K562 (cell line): Measurements from ENCODE around the gene ILDR1. TPM values are rescaled to one million over a fixed set of nuclear protein-coding genes. Genes with fewer than 3 reads are reported as not detected.

ENCODE experiments used
- ATAC-seq: fragments of 200-7000 bp; cut with Tn5 transposase; 3 replicates; pipeline ENCODE4 v1.9.1; 2020; ENCODE audit warnings: moderate library complexity
- Bru-seq: library from RNA; stranded (reverse); fragments of 400-500 nt; gene quantifications from one replicate; lab custom pipeline; 2021; lab: Mats Ljungman, UMichigan
- BruChase-seq, 2 experiments: library from RNA; stranded (reverse); fragments of 400-500 nt; gene quantifications; one replicate each; lab custom pipeline; 2021; lab: Mats Ljungman, UMichigan
- BruUV-seq: library from RNA; stranded (reverse); fragments of 400-500 nt; replicated peaks from 2 replicates; lab custom pipeline; 2021; lab: Mats Ljungman, UMichigan
- CTCF ChIA-PET: fragments of 300-600 bp; formaldehyde crosslinking; extraction: SDS; loops from one replicate; lab custom pipeline; 2021; ENCODE audit warnings: low intra/inter-chr PET ratio; lab: Yijun Ruan, JAX
- POLR2A ChIA-PET: fragments of 300-600, 350-650 bp; sonication (Branson Sonifier 250); formaldehyde crosslinking; extraction: SDS; loops from one replicate; lab custom pipeline; 2021; ENCODE audit warnings: antibody characterized with exemption, inconsistent platforms; lab: Yijun Ruan, JAX
- DNase-seq, 4 experiments: peaks; one replicate each; pipeline versions ENCODE4 v3.0.0 to v3.0.0-alpha.2; 2011 to 2018; ENCODE audit warnings: low spot score in 3 of 4, mixed read lengths in 3 of 4; ENCODE audit errors: extremely low read depth in 1 of 4
- FAIRE-seq: peaks from 2 replicates; lab custom pipeline; 2011; peaks lifted over from hg19 to GRCh38; lab: Jason Lieb, UNC
- H2AFZ ChIP-seq: 2 replicates; pipeline ENCODE4 v1.6.0; 2011; ENCODE audit warnings: low read depth, low read length, control low read depth, inconsistent platforms
- H3K27ac ChIP-seq: fragments of 200-600 bp; 3 replicates; pipeline ENCODE4 v1.8.0; 2011; ENCODE audit warnings: low read depth, mild to moderate bottlenecking, control low read depth, inconsistent platforms, low read length, moderate library complexity, mixed read lengths; ENCODE audit errors: extremely low read depth
- H3K27me3 ChIP-seq, 2 experiments: fragments of 300-600 bp in 1 of 2; 2 replicates in 1 of 2; 3 replicates in 1 of 2; pipeline versions ENCODE4 v1.6.0 to v1.8.0; 2011; ENCODE audit warnings: inconsistent platforms in 2 of 2, low read length in 2 of 2, mild to moderate bottlenecking in 1 of 2, mixed read lengths in 1 of 2, moderate library complexity in 1 of 2; ENCODE audit not compliant: control insufficient read depth in 2 of 2, insufficient read depth in 2 of 2
- H3K36me3 ChIP-seq: fragments of 300-600 bp; 3 replicates; pipeline ENCODE4 v1.8.0; 2011; ENCODE audit warnings: mild to moderate bottlenecking, low read length, inconsistent platforms; ENCODE audit not compliant: control insufficient read depth, insufficient read depth
- H3K4me1 ChIP-seq, 2 experiments: fragments of 200-600 bp in 1 of 2; replicated peaks in 1 of 2; 2 replicates in 1 of 2; 3 replicates in 1 of 2; pipeline versions ENCODE4 v1.5.1 to v1.8.0; 2011; ENCODE audit warnings: inconsistent platforms in 2 of 2, low read length in 2 of 2, mild to moderate bottlenecking in 1 of 2, mixed read lengths in 1 of 2, moderate library complexity in 1 of 2; ENCODE audit not compliant: control insufficient read depth in 2 of 2, insufficient read depth in 2 of 2
- H3K4me2 ChIP-seq: 2 replicates; pipeline ENCODE4 v1.6.1; 2011; ENCODE audit warnings: low read length, control low read depth, inconsistent platforms, mixed read lengths; ENCODE audit not compliant: insufficient read depth
- H3K4me3 ChIP-seq: fragments of 200-600 bp; sonication (generic), shearing (Covaris generic); 2 replicates; pipeline ENCODE4 v1.5.1; 2016; ENCODE audit warnings: control low read depth, inconsistent platforms
- H3K79me2 ChIP-seq: fragments of 200-600 bp; 3 replicates; pipeline ENCODE4 v1.8.0; 2011; ENCODE audit warnings: low read length, inconsistent platforms; ENCODE audit not compliant: control insufficient read depth, insufficient read depth
- H3K9ac ChIP-seq, 2 experiments: 2 replicates each; pipeline versions ENCODE4 v1.6.0 to v1.6.1; 2011; ENCODE audit warnings: low read depth in 2 of 2, low read length in 2 of 2, control low read depth in 1 of 2, inconsistent platforms in 1 of 2, mild to moderate bottlenecking in 1 of 2, mixed read lengths in 1 of 2; ENCODE audit not compliant: insufficient read depth in 1 of 2
- H3K9me1 ChIP-seq: one replicate; pipeline ENCODE4 v1.6.0; 2011; ENCODE audit warnings: inconsistent platforms, mild to moderate bottlenecking, low read length, moderate library complexity; ENCODE audit not compliant: control insufficient read depth, insufficient read depth
- H3K9me3 ChIP-seq: replicated peaks from 2 replicates; pipeline ENCODE4 v1.5.1; 2011; ENCODE audit warnings: low read depth, low read length, inconsistent platforms; ENCODE audit not compliant: control insufficient read depth, insufficient read depth
- H4K20me1 ChIP-seq: replicated peaks from 2 replicates; pipeline ENCODE4 v1.6.1; 2011; ENCODE audit warnings: low read length, inconsistent platforms, mixed read lengths; ENCODE audit not compliant: control insufficient read depth, insufficient read depth
- CCNT2 ChIP-seq: IDR thresholded peaks from 2 replicates; pipeline ENCODE4 v1.6.1; 2011; ENCODE audit warnings: borderline replicate concordance, low read depth, mild to moderate bottlenecking, moderate library complexity, mixed read lengths, low read length; ENCODE audit not compliant: insufficient read length; ENCODE audit errors: extremely low read depth
- CREB3L1 ChIP-seq: fragments of 450-650 bp; IDR thresholded peaks from 2 replicates; pipeline ENCODE4 v1.6.1; 2014; ENCODE audit warnings: low read depth, mild to moderate bottlenecking, moderate library complexity, borderline replicate concordance
- DLX4 ChIP-seq: fragments of 250-450 bp; sonication (Bioruptor Pico); IDR thresholded peaks from 2 replicates; pipeline ENCODE4 v1.6.1; 2021; ENCODE audit warnings: mild to moderate bottlenecking
- HDGF ChIP-seq: fragments of 450-650 bp; IDR thresholded peaks from 2 replicates; pipeline ENCODE4 v1.6.1; 2016
- MAZ ChIP-seq, 2 experiments: fragments of 450-650 bp in 1 of 2; sonication (generic) in 1 of 2; formaldehyde crosslinking; IDR thresholded peaks in 1 of 2; conservative IDR thresholded peaks in 1 of 2; 2 replicates each; pipeline versions ENCODE4 v1.4.0 to v1.5.0; 2020; ENCODE audit warnings: mild to moderate bottlenecking in 1 of 2, missing genetic modification reagents in 1 of 2
- MLLT1 ChIP-seq, 2 experiments: fragments of 450-650 bp; IDR thresholded peaks; 2 replicates each; pipeline ENCODE4 v1.6.1; 2016
- PCBP2 ChIP-seq: fragments of 200-400 bp; formaldehyde crosslinking; IDR thresholded peaks from 2 replicates; pipeline ENCODE4 v1.6.1; 2018; ENCODE audit warnings: low read length, low read depth, mild to moderate bottlenecking, moderate library complexity; ENCODE audit not compliant: poor library complexity, severe bottlenecking
- PRPF4 ChIP-seq: fragments of 200-400 bp; formaldehyde crosslinking; IDR thresholded peaks from one replicate; pipeline ENCODE4 v1.6.1; 2017; ENCODE audit warnings: low read length, low read depth, mild to moderate bottlenecking; ENCODE audit not compliant: insufficient read depth, poor library complexity, severe bottlenecking
- RBFOX2 ChIP-seq: fragments of 200-400 bp; formaldehyde crosslinking; IDR thresholded peaks from 2 replicates; pipeline ENCODE4 v1.6.1; 2017; ENCODE audit warnings: low read depth, mild to moderate bottlenecking, low read length, moderate library complexity
- RUNX1 ChIP-seq: sonication (generic); IDR thresholded peaks from 2 replicates; pipeline ENCODE4 v1.6.1; 2016; ENCODE audit warnings: antibody characterized with exemption, low read depth
- SNAPC5 ChIP-seq: fragments of 250-450 bp; sonication (Bioruptor Pico); IDR thresholded peaks from 2 replicates; pipeline ENCODE4 v1.8.0; 2021; ENCODE audit warnings: moderate library complexity, mild to moderate bottlenecking, inconsistent platforms
- TAF15 ChIP-seq: fragments of 200-400 bp; formaldehyde crosslinking; IDR thresholded peaks from 2 replicates; pipeline ENCODE4 v1.6.1; 2017; ENCODE audit warnings: mild to moderate bottlenecking, low read depth, low read length, moderate library complexity
- ZNF24 ChIP-seq: fragments of 450-650 bp; IDR thresholded peaks from 2 replicates; pipeline ENCODE4 v1.6.1; 2016
- ZNF384 ChIP-seq: IDR thresholded peaks from 2 replicates; pipeline ENCODE4 v1.6.1; 2012; ENCODE audit warnings: low read depth, low read length, improper control_type of control experiment
- WGBS: fragments of 100-300 bp; shearing (Covaris generic); methylation state at CpG from one replicate; pipeline ENCODE4 v1.1.6; 2016; ENCODE audit warnings: low coverage, mixed read lengths; ENCODE audit not compliant: insufficient coverage; ENCODE audit errors: missing lambda C conversion rate; 5-methylcytosine and 5-hydroxymethylcytosine counted together
- in situ Hi-C: fragments of 300-500 bp; cut with MboI; formaldehyde crosslinking; loops from 4 replicates; pipeline ENCODE4 v1.15.0; 2018; ENCODE audit warnings: inconsistent platforms, mixed read lengths
- intact Hi-C: fragments of 100-400 bp; cut with micrococcal nuclease; formaldehyde crosslinking; loops from 2 replicates; pipeline ENCODE4 v1.14.2; 2022
- long read RNA-seq, 3 experiments: library from polyadenylated mRNA in 2 of 3; library from RNA in 1 of 3; unstranded in 2 of 3; stranded (forward) in 1 of 3; transcript quantifications; one replicate each; pipeline ENCODE4 v2.0.0, GENCODE V29; 2019 to 2022
- polyA minus RNA-seq, 3 experiments: library from RNA; depleted of rRNA, polyadenylated mRNA; stranded (reverse); fragments of >200 nt; gene quantifications; 2 replicates each; pipeline ENCODE4 v1.2.3, GENCODE V29; 2011
- polyA plus RNA-seq, 8 experiments: library from polyadenylated mRNA; depleted of rRNA in 4 of 8; stranded (reverse) in 5 of 8; unstranded in 3 of 8; fragments of >200 nt; fragmentation: Nextera tagmentation in 2 of 8; fragmentation: Illumina TruSeq in 1 of 8; extraction: Ambion mirVana in 2 of 8; extraction: Trizol in 1 of 8; gene quantifications; 2 replicates each; pipeline versions ENCODE4 v1.2.1 to v1.2.3, GENCODE V29; 2011 to 2014; ENCODE audit warnings: inconsistent platforms in 1 of 8, missing spikeins in 1 of 8
- total RNA-seq, 7 experiments: library from RNA; depleted of rRNA in 6 of 7; stranded (reverse); fragments of >200 nt in 6 of 7; fragmentation: Illumina TruSeq in 2 of 7; extraction: Trizol in 2 of 7; gene quantifications; 2 replicates each; pipeline versions ENCODE4 v1.2.1 to v1.2.3, GENCODE V29; 2011 to 2021; ENCODE audit warnings: low replicate concordance in 1 of 7

Gene ILDR1
- not detected in 2 replicates for total RNA-seq (2011; cell fraction: chromatin; rRNA removed; ENCODE audit: low replicate concordance)
- not detected in 2 replicates for total RNA-seq (2011; cell fraction: nucleolus; rRNA removed)
- not detected in 2 replicates for total RNA-seq (2011; cell fraction: nucleoplasm; rRNA removed)
- not detected in 2 replicates for total RNA-seq (2014; rRNA removed)
- total RNA-seq (2014; rRNA removed; fragmentation: Illumina TruSeq; extraction: Trizol) = 0.04 TPM in 1 of 2 replicates, not detected in the other
- not detected in 2 replicates for total RNA-seq (2015; rRNA removed; fragmentation: Illumina TruSeq; extraction: Trizol)
- total RNA-seq (2021) = not detected in 2 replicates
- not detected in 2 replicates for polyA plus RNA-seq (2011; rRNA removed)
- not detected in 2 replicates for polyA plus RNA-seq (2011; cell fraction: cytosol; rRNA removed)
- not detected in 2 replicates for polyA plus RNA-seq (2011; cell fraction: nucleus; rRNA removed)
- polyA plus RNA-seq (2012) = 0.03 TPM in 1 of 2 replicates, not detected in the other
- not detected in 2 replicates for polyA plus RNA-seq (2014; fragmentation: Illumina TruSeq; extraction: Trizol)
- not detected for polyA plus RNA-seq (2014; fragmentation: Nextera tagmentation; extraction: Ambion mirVana)
- polyA plus RNA-seq (2014; rRNA removed) = not detected in 2 replicates
- polyA minus RNA-seq (2011; rRNA and poly(A)+ RNA removed) = not detected in 2 replicates
- not detected in 2 replicates for polyA minus RNA-seq (2011; cell fraction: cytosol; rRNA and poly(A)+ RNA removed)
- polyA minus RNA-seq (2011; cell fraction: nucleus; rRNA and poly(A)+ RNA removed) = not detected in 2 replicates
- percentile 3 among the genes with signal in this experiment for Bru-seq, nascent RNA
- percentile 3 among the genes with signal in this experiment for BruChase-seq, experiment 1, labeled RNA remaining after a 2-hour chase
- BruChase-seq, experiment 2, labeled RNA remaining after a 6-hour chase = percentile 6 among the genes with signal in this experiment
- long read RNA-seq, experiment 1 = 0 reads
- long read RNA-seq, experiment 2 = 0 reads
- long read RNA-seq, experiment 3 = 0 reads

GRCh38 chr3:122021811-122022401 is at the start of gene ILDR1:
ILDR1 (minus strand) TSS chr3:122022247; CDS start chr3:122022077, 170 bp downstream.
- H3K27me3 ChIP-seq = peaks cover 0 to 7% of the 10 kb centered on the region in 2 experiments; a peak in 1 of 5 replicates
- TF ChIP-seq TAF15 (no peak), PCBP2 (no peak), HDGF (no peak), MAZ (CRISPR knock-in tag; conservative IDR thresholded peaks at IDR 0.05 in 1 of 2, IDR thresholded peaks at IDR 0.05 in 1 of 2) (no peak), PRPF4 (no peak), ZNF24 (no peak), CCNT2 (no peak), MLLT1 (IDR thresholded peaks at IDR 0.05) (no peak), ZNF384 (no peak), RBFOX2 (no peak), SNAPC5 (CRISPR knock-in tag) (no peak), CREB3L1 (no peak), DLX4 (no peak), RUNX1 (no peak)

More at GRCh38 chr3:122021811-122022401, at the start of gene ILDR1:
- intact Hi-C loops (no loop called here), in situ Hi-C loops (no loop called here)
- Histone ChIP-seq H3K9me3 (no peaks in the 10 kb centered on the region), H3K4me3 (no peak within 1 kb of the TSS), H3K4me1 (peaks cover 0 to 7% of the 10 kb centered on the region in 2 experiments; a peak in 2 of 5 replicates), H3K27ac (no peak within 1 kb of the TSS), H4K20me1 (no peaks in the 10 kb centered on the region), H3K9me1 (no peaks in the 10 kb centered on the region), H3K4me2 (no peak within 1 kb of the TSS), H3K9ac (no peak within 1 kb of the TSS), H2AFZ (no peak within 1 kb of the TSS), H3K36me3 (no peaks in the 10 kb centered on the region), H3K79me2 (no peaks in the 10 kb centered on the region)
- FAIRE-seq (no peak), DNase-seq (peak; percentile 5 to 26 (median 22)), ATAC-seq (peak; percentile 75)
- ChIA-PET POLR2A (no interaction called here), CTCF (no interaction called here)
- 18% methylated on average over 15 of the region's 43 CpGs for WGBS
- BruUV-seq = no TSS peak
